HS-5 (cell line): Measurements from ENCODE around the gene HHEX.

Experiments used
- DNase-seq: peaks from one replicate; pipeline ENCODE4 v3.0.0-alpha.2; 2012; ENCODE audit warnings: low read depth

Gene HHEX

GRCh38 chr10:92692697-92693533 is 3.2 kb downstream of the HHEX start:
- no peak for DNase-seq

DNA sequence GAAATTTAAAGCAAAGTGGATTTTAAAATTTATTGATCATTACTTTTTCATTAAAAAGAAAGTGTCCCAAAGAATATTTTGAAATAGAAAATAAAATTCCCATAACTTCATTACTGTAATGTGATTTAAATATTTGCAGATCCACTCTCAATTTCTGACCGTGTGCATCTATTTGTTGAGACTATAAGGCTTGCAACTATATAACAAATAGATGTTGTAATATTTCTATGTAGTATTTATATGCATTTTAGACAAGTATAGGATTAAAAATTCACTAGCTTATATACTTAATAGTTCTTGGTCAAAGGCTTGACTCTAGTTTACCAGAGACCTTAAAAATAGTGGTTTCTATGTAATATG is 3.8 kb downstream of the HHEX start:
- no peak for DNase-seq

GRCh38 chr10:92695679-92696605 is 6.2 kb downstream of the HHEX start:
- DNase-seq, result no peak

DNA sequence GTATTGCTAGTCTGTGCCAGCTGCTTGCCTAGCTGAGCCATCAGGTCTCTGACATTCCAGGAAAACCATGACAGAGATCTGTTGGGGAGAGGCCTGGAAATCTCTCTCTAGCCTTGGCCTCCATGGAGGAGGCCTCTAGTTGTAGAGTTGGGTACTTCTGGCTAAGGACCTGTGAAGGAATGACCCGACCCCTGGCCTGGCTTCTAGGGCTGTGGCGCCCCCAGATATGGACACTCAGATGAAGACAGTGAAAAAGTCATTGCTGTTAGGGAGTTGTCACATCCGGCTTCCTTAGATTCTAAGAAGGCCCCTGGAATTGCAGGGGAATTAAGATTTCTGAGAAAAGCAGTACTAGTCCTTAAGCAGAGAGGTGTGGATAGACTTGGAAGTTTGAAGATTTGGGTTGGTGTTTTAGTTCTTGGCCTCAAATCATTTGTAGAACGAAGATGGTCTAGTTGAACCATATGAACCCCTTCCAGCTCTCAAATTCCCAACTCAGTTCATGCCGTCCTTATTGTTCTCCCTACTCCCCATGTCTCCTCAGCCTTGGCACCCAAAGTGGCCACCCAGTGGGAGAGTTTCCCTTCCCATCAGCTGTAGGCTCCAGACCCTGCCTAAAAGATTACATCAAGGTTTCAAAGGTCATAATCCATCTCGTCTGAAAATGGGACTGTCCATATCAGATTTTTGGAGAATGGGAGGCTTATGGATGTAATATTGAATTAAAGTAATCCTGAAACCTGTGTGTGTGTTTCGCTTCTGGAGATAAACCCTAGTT is 7.0 kb downstream of the HHEX start:
- no peak for DNase-seq

GRCh38 chr10:92697663-92698511 is 8.1 kb downstream of the HHEX start:
- no peak for DNase-seq

- DNase-seq, result no peak
Observed at GRCh38 chr10:92699193-92699517, 9.4 kb downstream of the HHEX start.

GRCh38 chr10:92699518-92700381 is 10.0 kb downstream of the HHEX start:
- no peak for DNase-seq

- DNase-seq, result no peak
Observed at GRCh38 chr10:92702301-92702916, 12.7 kb downstream of the HHEX start.

DNA sequence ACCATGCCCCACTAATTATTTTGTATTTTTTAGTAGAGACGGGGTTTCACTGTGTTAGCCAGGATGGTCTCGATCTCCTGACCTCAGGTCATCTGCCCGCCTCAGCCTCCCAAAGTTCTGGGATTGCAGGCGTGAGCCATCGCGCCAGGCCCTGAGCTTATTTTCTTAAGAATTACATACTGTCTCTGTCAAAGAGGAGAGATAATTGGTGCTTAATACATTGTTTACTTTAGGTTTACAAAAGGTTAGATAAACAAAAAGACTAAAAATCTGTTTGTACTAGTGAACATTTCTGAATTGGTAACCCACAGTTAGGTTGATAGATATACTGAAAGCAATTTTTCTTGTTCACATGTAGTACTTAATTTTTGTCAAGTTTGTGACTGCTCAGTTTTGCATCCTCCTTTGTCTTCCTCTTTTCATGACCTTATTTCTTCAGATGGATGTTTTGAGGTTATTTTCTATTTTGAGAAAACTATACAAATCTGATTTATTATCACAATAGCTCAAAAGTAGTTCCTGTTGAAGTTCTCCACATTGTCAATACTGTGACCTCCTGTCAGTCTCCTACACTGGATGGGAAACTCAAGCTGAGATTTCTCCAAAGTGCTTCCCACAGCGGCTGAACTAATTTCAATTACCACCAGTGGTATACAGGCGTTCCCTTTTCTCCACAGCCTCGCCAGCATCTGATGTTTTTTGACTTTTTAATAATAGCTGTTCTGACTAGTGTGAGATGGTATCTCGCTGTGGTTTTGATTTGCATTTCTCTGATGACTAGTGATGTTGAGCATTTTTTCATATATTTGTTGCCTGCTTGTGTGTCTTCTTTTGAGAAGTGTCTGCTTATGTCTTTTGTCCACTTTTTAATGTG is 22.5 kb downstream of the HHEX start:
- no peak for DNase-seq

GRCh38 chr10:92714152-92714845 is 24.5 kb downstream of the HHEX start:
- no peak for DNase-seq

DNA sequence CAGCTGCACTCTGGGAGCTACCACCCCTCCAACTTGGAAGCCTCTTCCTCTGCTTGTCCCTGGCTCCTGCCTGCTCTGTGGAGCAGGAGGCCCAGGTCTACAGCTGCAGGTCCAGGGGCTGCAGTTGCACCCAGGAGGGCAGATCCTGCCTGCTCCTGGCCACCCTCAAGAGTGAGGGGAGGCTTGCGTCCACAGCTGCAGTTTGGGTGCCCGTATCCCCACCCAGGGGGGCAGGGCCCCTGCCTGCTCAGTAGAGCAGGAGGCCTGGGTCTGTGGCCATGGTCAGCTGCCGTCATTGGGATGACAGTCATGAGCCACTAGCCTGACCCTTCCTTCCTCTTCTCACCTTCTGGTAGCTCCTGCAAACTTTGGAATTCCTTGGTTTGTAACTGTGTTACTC is 25.1 kb downstream of the HHEX start:
- DNase-seq, result no peak

- no peak for DNase-seq
Observed at GRCh38 chr10:92719991-92720830, 30.5 kb downstream of the HHEX start.

GRCh38 chr10:92720831-92721165 is 31.0 kb downstream of the HHEX start:
- no peak for DNase-seq

DNA sequence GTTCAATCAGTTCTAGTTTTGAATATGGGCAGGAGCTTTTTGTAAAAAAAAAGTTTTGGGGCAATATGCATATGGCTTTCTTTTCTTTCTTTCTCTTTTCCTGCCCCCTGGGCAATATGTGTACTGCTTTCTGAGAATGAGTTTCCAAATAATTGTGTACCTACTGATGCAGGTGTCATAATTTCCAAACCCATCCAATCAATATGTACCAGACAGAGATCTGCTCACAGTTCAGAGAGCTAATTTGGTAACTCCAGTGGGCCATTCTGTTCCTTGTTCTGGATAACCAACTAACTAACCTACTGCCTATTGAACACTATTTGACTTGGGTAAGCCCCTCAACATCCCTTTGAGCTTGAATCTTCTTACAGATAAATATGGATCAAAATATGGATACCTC is 32.6 kb downstream of the HHEX start:
- no peak for DNase-seq

- no peak for DNase-seq
Observed at GRCh38 chr10:92727141-92727540, 37.4 kb downstream of the HHEX start.

DNA sequence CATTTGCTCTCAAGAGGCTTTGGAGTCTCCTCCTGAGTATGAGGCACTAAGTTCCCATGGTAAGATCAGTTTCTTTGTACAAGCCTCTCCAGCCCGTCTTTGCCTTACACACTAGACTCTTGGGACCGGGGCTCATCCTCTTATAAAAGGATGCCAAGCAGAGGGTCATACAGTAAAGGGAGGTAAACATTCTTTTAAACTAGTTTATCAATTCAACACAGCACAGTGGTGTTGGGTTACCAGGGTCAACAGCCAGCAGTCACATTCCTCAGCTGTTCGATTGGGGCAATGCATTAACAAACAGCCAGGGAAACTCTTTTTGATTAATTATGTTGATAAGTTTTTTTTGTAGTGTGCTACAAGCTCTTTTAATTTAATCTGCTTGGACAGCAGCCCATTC is 37.8 kb downstream of the HHEX start:
- no peak for DNase-seq

DNA sequence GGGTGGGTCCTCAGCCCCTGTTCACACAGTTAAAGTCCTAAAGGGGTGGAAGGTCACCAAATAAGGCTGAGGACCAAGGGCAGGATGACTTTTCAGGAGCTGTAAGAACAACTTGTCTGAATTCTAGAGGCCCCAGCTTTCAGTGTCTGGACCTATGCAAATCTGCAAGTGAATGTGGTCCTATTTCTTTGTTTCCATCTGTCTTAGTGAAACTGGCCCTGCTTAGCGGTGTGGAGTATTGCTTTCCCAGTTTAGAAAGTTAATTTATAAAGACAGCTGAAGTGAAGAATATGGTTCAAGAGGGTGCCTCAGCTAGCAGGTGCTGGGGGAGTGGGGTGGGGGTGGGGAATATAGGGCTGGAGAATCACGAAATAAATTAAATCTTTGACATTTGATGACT is 40.1 kb downstream of the HHEX start:
- no peak for DNase-seq

GRCh38 chr10:92732958-92733357 is 43.2 kb downstream of the HHEX start:
- no peak for DNase-seq
